Lower lobe of right lung (tissue), 2 donors: Measurements from ENCODE around the gene MAST3. TPM values are rescaled to one million over a fixed set of nuclear protein-coding genes. Genes with fewer than 3 reads are reported as not detected.

Experiments
- ATAC-seq, 2 donors: fragments of 200-7000 bp; cut with Tn5 transposase; one replicate each; pipeline ENCODE4 v1.9.1; 2020 to 2022; ENCODE audit warnings: mild to moderate bottlenecking in 2 of 2, moderate library complexity in 2 of 2
- DNase-seq: peaks from one replicate; pipeline ENCODE4 v3.0.0-alpha.2; 2020
- H3K27ac ChIP-seq: fragments of 200-600 bp; one replicate; pipeline ENCODE4 v1.8.0; 2022
- H3K27me3 ChIP-seq: fragments of 200-600 bp; one replicate; pipeline ENCODE4 v1.8.0; 2022; ENCODE audit warnings: low read depth
- H3K36me3 ChIP-seq: fragments of 200-600 bp; one replicate; pipeline ENCODE4 v1.8.0; 2022; ENCODE audit warnings: mild to moderate bottlenecking
- H3K4me1 ChIP-seq: fragments of 200-600 bp; one replicate; pipeline ENCODE4 v1.8.0; 2022
- H3K4me3 ChIP-seq: fragments of 200-600 bp; one replicate; pipeline ENCODE4 v1.8.0; 2022; ENCODE audit warnings: mild to moderate bottlenecking
- H3K9me3 ChIP-seq: fragments of 200-600 bp; one replicate; pipeline ENCODE4 v1.8.0; 2022
- CTCF ChIP-seq: fragments of 200-600 bp; IDR thresholded peaks from one replicate; pipeline ENCODE4 v1.8.0; 2022; ENCODE audit warnings: antibody characterized with exemption, mild to moderate bottlenecking
- intact Hi-C: fragments of 100-400 bp; cut with DNase I; formaldehyde crosslinking; loops from one replicate; pipeline ENCODE4 v1.11.0; 2022
- total RNA-seq: library from RNA; stranded (reverse); fragmentation: NEBNext Ultra II Directional; extraction: Animal tissue kit (Norgen Biotek cat#: 25700); gene quantifications from one replicate; pipeline ENCODE4 v1.2.1, GENCODE V29; 2021
- donor health status: DM: no; HTN: yes; CAD: no; lungs with severe emphysema.

MAST3 gene
- total RNA-seq, 1 donor from 2014 or later = 29.2 TPM

- TF ChIP-seq CTCF = no peak
- no peaks in the 10 kb centered on the region for H3K27me3 ChIP-seq
- no peak for DNase-seq
- no peaks in the 10 kb centered on the region for H3K9me3 ChIP-seq
- H3K4me1 ChIP-seq = peaks cover 26% of the 10 kb centered on the region
- H3K4me3 ChIP-seq = no peak overlapping the region
- intact Hi-C loops = no loop called here
- peaks cover 43% of the 10 kb centered on the region for H3K36me3 ChIP-seq
- H3K27ac ChIP-seq = no peak overlapping the region
- no peak for ATAC-seq
Measured at GRCh38 chr19:18198374-18198773, 100.8 kb downstream of the MAST3 start.

Other genes with a start within 250 kb of the MAST3 start
- 15.9 TPM for gene JAK3, start 249.8 kb upstream of the MAST3 start, total RNA-seq
- 1,378 TPM for gene RPL18A, start 237.9 kb upstream of the MAST3 start, total RNA-seq
- gene SLC5A5, start 225.8 kb upstream of the MAST3 start, total RNA-seq = 0.18 TPM
- gene CCDC124, start 164.8 kb upstream of the MAST3 start, total RNA-seq = 55.3 TPM
- not detected for gene KCNN1, start 130.7 kb upstream of the MAST3 start, total RNA-seq
- gene ARRDC2, start 89.6 kb upstream of the MAST3 start, total RNA-seq = 89.4 TPM
- 14.6 TPM for gene IL12RB1, start 10.8 kb upstream of the MAST3 start, total RNA-seq
- 21.6 TPM for gene PIK3R2, start 55.4 kb downstream of the MAST3 start, total RNA-seq
- 682 TPM for gene IFI30, start 76.0 kb downstream of the MAST3 start, total RNA-seq
- gene MPV17L2, start 95.4 kb downstream of the MAST3 start, total RNA-seq = 6.6 TPM
- 2.7 TPM for gene RAB3A, start 106.3 kb downstream of the MAST3 start, total RNA-seq
- 9.6 TPM for gene PDE4C, start 128.7 kb downstream of the MAST3 start, total RNA-seq
- 4.1 TPM for gene IQCN, start 176.7 kb downstream of the MAST3 start, total RNA-seq
- 150 TPM for gene JUND, start 183.8 kb downstream of the MAST3 start, total RNA-seq
- gene LSM4, start 225.3 kb downstream of the MAST3 start, total RNA-seq = 72.3 TPM
- 40.9 TPM for gene PGPEP1, start 242.8 kb downstream of the MAST3 start, total RNA-seq